ENCODE measurements around the gene PURA.
"Not testable (repeated sequence)": the region's sequence is repeated elsewhere in the genome, so short reads cannot be mapped to it uniquely, and the experiment has no call there.

The PURA gene

GRCh38 chr5:140141241-140141640 is 27.3 kb downstream of the PURA start:
- DNase-seq: no peak

- DNase-seq: no peak
These were observed 28.3 kb downstream of the PURA start for GRCh38 chr5:140142246-140142645.

- DNase-seq: no peak
These were observed 28.9 kb downstream of the PURA start for GRCh38 chr5:140142856-140143255.

GRCh38 chr5:140143521-140144258 is 29.8 kb downstream of the PURA start:
- DNase-seq: no peak

GRCh38 chr5:140145256-140145655 is 31.3 kb downstream of the PURA start:
- DNase-seq: no peak

GRCh38 chr5:140145818-140146522 is 32.1 kb downstream of the PURA start:
- DNase-seq: peak in 1 of 2 experiments; percentile 10

GRCh38 chr5:140146523-140146842 is 32.6 kb downstream of the PURA start:
- DNase-seq: no peak

GRCh38 chr5:140147460-140147859 is 33.6 kb downstream of the PURA start:
- no peak for DNase-seq

- no peak for DNase-seq
These were observed 34.6 kb downstream of the PURA start for GRCh38 chr5:140148508-140148907.

GRCh38 chr5:140150201-140150600 is 36.3 kb downstream of the PURA start:
- DNase-seq: no peak

GRCh38 chr5:140151144-140152021 is 37.5 kb downstream of the PURA start:
- no peak for DNase-seq

GRCh38 chr5:140152022-140152999 is 38.4 kb downstream of the PURA start:
- no peak for DNase-seq

GRCh38 chr5:140153255-140153654 is 39.3 kb downstream of the PURA start:
- no peak for DNase-seq

GRCh38 chr5:140153905-140154304 is 40.0 kb downstream of the PURA start:
- DNase-seq: no peak

- not testable (repeated sequence) for DNase-seq
These were observed 40.9 kb downstream of the PURA start for GRCh38 chr5:140154710-140155381.

- DNase-seq: peak; percentile 13 to 64
These were observed 43.3 kb downstream of the PURA start for GRCh38 chr5:140157032-140157781.

GRCh38 chr5:140159014-140159927 is 45.4 kb downstream of the PURA start:
- DNase-seq: no peak

- DNase-seq: no peak
These were observed 48.4 kb downstream of the PURA start for GRCh38 chr5:140162275-140162674.

- DNase-seq: no peak
These were observed 48.9 kb downstream of the PURA start for GRCh38 chr5:140162781-140163180.
